Measurements from ENCODE around the gene MSI1. TPM values are rescaled to one million over a fixed set of nuclear protein-coding genes. Genes with fewer than 3 reads are reported as not detected.
"Not testable (repeated sequence)": the region's sequence is repeated elsewhere in the genome, so short reads cannot be mapped to it uniquely, and the experiment has no call there.

MSI1 gene
- total RNA-seq, 2 donors from 2014 or later = 0.24 TPM; not detected in 1

DNA sequence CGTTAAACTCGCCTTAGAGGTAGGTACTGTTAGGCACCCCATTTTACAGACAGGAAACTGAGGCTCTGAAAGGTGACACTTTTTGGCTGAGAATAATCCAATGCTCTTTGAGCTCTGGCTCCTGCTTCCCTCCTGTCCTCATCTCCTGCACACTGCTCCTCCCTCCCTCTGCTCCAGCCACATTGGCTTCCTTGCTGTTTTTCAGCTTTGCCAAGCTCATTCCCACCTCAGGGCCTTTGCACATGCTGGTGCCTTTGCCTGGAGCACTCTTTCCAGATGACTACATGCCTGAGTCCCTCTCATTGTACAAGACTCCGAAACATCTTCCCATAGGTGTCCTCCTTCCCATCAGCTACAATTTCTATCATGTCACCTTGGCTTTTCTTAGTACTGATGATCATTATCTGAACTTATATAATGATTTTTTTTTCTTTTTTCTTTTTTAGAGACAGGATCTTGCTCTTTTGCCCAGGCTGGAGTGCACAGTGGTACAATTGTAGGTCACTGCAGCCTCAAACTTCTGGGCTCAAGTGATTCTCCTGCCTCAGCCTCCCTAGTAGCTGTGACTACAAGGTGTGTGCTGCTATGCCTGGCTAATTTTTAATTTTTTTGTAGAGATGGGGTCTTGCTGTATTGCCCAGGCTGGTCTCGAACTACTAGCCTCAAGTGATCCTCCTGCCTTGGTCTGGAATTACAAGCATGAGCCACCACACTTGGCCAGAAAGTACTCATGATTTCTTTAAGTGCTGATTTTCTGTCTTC is 15.2 kb downstream of the MSI1 start:
- H3K4me3 Mint-ChIP-seq = no peak overlapping the region
- H3K9me3 Mint-ChIP-seq = no peaks in the 10 kb centered on the region
- H3K27me3 Mint-ChIP-seq = peaks cover 17% of the 10 kb centered on the region
- no peak for ATAC-seq (replicated peaks)
- H3K4me1 Mint-ChIP-seq = peaks cover 5% of the 10 kb centered on the region
- H3K36me3 Mint-ChIP-seq (ENCODE audit: low read depth) = no peaks in the 10 kb centered on the region
- H3K27ac Mint-ChIP-seq = no peak overlapping the region

GRCh38 chr12:120353136-120353535 is 15.8 kb downstream of the MSI1 start:
- peaks cover 15% of the 10 kb centered on the region for H3K27me3 Mint-ChIP-seq
- H3K36me3 Mint-ChIP-seq (ENCODE audit: low read depth) = no peaks in the 10 kb centered on the region
- no peak overlapping the region for H3K4me3 Mint-ChIP-seq
- peaks cover 5% of the 10 kb centered on the region for H3K4me1 Mint-ChIP-seq
- no peak overlapping the region for H3K27ac Mint-ChIP-seq
- ATAC-seq (replicated peaks) = no peak
- H3K9me3 Mint-ChIP-seq = no peaks in the 10 kb centered on the region

- Mint-ChIP-seq H3K27ac (no peak overlapping the region), H3K9me3 (no peaks in the 10 kb centered on the region), H3K27me3 (peaks cover 9% of the 10 kb centered on the region), H3K4me3 (no peak overlapping the region), H3K36me3 (ENCODE audit: low read depth) (no peaks in the 10 kb centered on the region), H3K4me1 (peaks cover 5% of the 10 kb centered on the region)
- ATAC-seq (replicated peaks) = no peak
Observed at GRCh38 chr12:120352117-120352516, 16.8 kb downstream of the MSI1 start.

- ATAC-seq (replicated peaks) = no peak
- peaks cover 9% of the 10 kb centered on the region for H3K27me3 Mint-ChIP-seq
- H3K4me3 Mint-ChIP-seq = no peak overlapping the region
- H3K36me3 Mint-ChIP-seq (ENCODE audit: low read depth) = no peaks in the 10 kb centered on the region
- no peak overlapping the region for H3K27ac Mint-ChIP-seq
- H3K9me3 Mint-ChIP-seq = no peaks in the 10 kb centered on the region
- no peaks in the 10 kb centered on the region for H3K4me1 Mint-ChIP-seq
Observed at GRCh38 chr12:120350576-120351350, 18.2 kb downstream of the MSI1 start.

GRCh38 chr12:120347766-120348165 is 21.2 kb downstream of the MSI1 start:
- Mint-ChIP-seq H3K4me1 (no peaks in the 10 kb centered on the region), H3K27me3 (peaks cover 4% of the 10 kb centered on the region), H3K27ac (no peak overlapping the region), H3K4me3 (no peak overlapping the region), H3K9me3 (no peaks in the 10 kb centered on the region), H3K36me3 (ENCODE audit: low read depth) (no peaks in the 10 kb centered on the region)
- no peak for ATAC-seq (replicated peaks)

- H3K4me3 Mint-ChIP-seq = no peak overlapping the region
- H3K9me3 Mint-ChIP-seq = no peaks in the 10 kb centered on the region
- no peaks in the 10 kb centered on the region for H3K4me1 Mint-ChIP-seq
- H3K27me3 Mint-ChIP-seq = peaks cover 4% of the 10 kb centered on the region
- H3K36me3 Mint-ChIP-seq (ENCODE audit: low read depth) = no peaks in the 10 kb centered on the region
- no peak for ATAC-seq (replicated peaks)
- no peak overlapping the region for H3K27ac Mint-ChIP-seq
Observed at GRCh38 chr12:120346681-120347080, 22.3 kb downstream of the MSI1 start.

DNA sequence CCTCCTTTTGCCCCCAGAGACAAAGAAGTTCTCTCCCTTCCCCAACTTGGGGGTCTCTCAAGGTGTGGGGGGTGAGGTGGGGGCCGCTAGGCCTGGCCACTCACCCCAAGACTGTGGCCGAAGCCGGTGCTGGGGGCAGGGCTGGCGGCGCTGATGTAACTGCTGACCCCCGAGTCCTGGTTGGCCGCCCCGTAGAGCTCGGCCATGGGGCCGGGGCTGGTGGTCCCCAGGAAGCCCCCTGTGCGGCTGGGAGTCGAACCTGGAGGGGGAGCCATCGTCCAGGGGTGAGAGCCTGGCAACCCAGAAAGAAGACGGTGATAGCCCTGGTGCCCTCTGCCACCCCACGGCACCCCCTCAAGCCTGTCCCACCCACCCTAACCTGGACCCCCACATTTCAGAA is 22.9 kb downstream of the MSI1 start:
- H3K9me3 Mint-ChIP-seq = no peaks in the 10 kb centered on the region
- H3K4me1 Mint-ChIP-seq = no peaks in the 10 kb centered on the region
- H3K27ac Mint-ChIP-seq = no peak overlapping the region
- no peaks in the 10 kb centered on the region for H3K36me3 Mint-ChIP-seq (ENCODE audit: low read depth)
- no peak for ATAC-seq (replicated peaks)
- peaks cover 4% of the 10 kb centered on the region for H3K27me3 Mint-ChIP-seq
- H3K4me3 Mint-ChIP-seq = no peak overlapping the region

GRCh38 chr12:120343692-120344091 is 25.3 kb downstream of the MSI1 start:
- H3K27ac Mint-ChIP-seq = no peak overlapping the region
- H3K4me3 Mint-ChIP-seq = no peak overlapping the region
- H3K36me3 Mint-ChIP-seq (ENCODE audit: low read depth) = no peaks in the 10 kb centered on the region
- peaks cover 4% of the 10 kb centered on the region for H3K27me3 Mint-ChIP-seq
- H3K4me1 Mint-ChIP-seq = no peaks in the 10 kb centered on the region
- ATAC-seq (replicated peaks) = no peak
- no peaks in the 10 kb centered on the region for H3K9me3 Mint-ChIP-seq

- peaks cover 4% of the 10 kb centered on the region for H3K27me3 Mint-ChIP-seq
- no peak for ATAC-seq (replicated peaks)
- H3K9me3 Mint-ChIP-seq = peaks cover under 1% of the 10 kb centered on the region
- no peak overlapping the region for H3K4me3 Mint-ChIP-seq
- H3K36me3 Mint-ChIP-seq (ENCODE audit: low read depth) = no peaks in the 10 kb centered on the region
- no peaks in the 10 kb centered on the region for H3K4me1 Mint-ChIP-seq
- H3K27ac Mint-ChIP-seq = no peak overlapping the region
Observed at GRCh38 chr12:120343039-120343537, 25.9 kb downstream of the MSI1 start.

- Mint-ChIP-seq H3K27me3 (peaks cover 9% of the 10 kb centered on the region), H3K4me1 (no peaks in the 10 kb centered on the region), H3K36me3 (ENCODE audit: low read depth) (no peaks in the 10 kb centered on the region), H3K27ac (no peak overlapping the region), H3K9me3 (peaks cover 8% of the 10 kb centered on the region), H3K4me3 (no peak overlapping the region)
- no peak for ATAC-seq (replicated peaks)
Observed at GRCh38 chr12:120342175-120343038, 26.6 kb downstream of the MSI1 start.

GRCh38 chr12:120339256-120339655 is 29.7 kb downstream of the MSI1 start:
- Mint-ChIP-seq H3K4me1 (no peaks in the 10 kb centered on the region), H3K4me3 (no peak overlapping the region)

GRCh38 chr12:120337730-120338129 is 31.2 kb downstream of the MSI1 start:
- peaks cover 9% of the 10 kb centered on the region for H3K27me3 Mint-ChIP-seq
- H3K9me3 Mint-ChIP-seq = peaks cover 9% of the 10 kb centered on the region
- H3K4me3 Mint-ChIP-seq = no peak overlapping the region
- no peaks in the 10 kb centered on the region for H3K36me3 Mint-ChIP-seq (ENCODE audit: low read depth)
- H3K4me1 Mint-ChIP-seq = no peaks in the 10 kb centered on the region
- H3K27ac Mint-ChIP-seq = no peak overlapping the region
- ATAC-seq (replicated peaks) = no peak

More at GRCh38 chr12:120339256-120339655, 29.7 kb downstream of the MSI1 start:
- Mint-ChIP-seq H3K36me3 (ENCODE audit: low read depth) (no peaks in the 10 kb centered on the region), H3K27ac (no peak overlapping the region), H3K9me3 (peaks cover 9% of the 10 kb centered on the region), H3K27me3 (peaks cover 9% of the 10 kb centered on the region)
- ATAC-seq (replicated peaks) = no peak

DNA sequence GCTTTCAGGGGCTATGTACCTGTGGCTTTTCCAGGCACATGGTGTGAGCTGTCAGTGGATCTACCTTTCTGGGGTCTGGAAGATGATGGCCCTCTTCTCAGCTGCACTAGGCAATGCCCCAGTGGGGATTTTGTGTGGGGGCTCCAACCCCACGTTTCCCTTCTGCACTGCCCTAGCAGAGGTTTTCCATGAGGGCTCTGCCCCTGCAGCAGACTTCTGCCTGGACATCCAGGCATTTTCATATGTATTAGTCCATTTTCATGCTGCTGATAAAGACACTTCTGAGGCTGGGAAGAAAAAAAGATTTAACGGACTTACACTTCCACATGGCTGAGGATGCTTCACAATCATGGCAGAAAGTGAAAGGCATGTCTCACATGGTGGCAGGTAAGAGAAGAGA is 32.6 kb downstream of the MSI1 start:
- H3K4me3 Mint-ChIP-seq; H3K27ac Mint-ChIP-seq; H3K36me3 Mint-ChIP-seq (ENCODE audit: low read depth); ATAC-seq (replicated peaks); H3K9me3 Mint-ChIP-seq; H3K4me1 Mint-ChIP-seq; H3K27me3 Mint-ChIP-seq: not testable (repeated sequence)

- H3K36me3 Mint-ChIP-seq (ENCODE audit: low read depth); H3K4me3 Mint-ChIP-seq; H3K27me3 Mint-ChIP-seq; H3K4me1 Mint-ChIP-seq; H3K27ac Mint-ChIP-seq; ATAC-seq (replicated peaks); H3K9me3 Mint-ChIP-seq: not testable (repeated sequence)
Observed at GRCh38 chr12:120335447-120335846, 33.5 kb downstream of the MSI1 start.
